K562 (cell line): ENCODE data around the gene BRD4. TPM values are rescaled to one million over a fixed set of nuclear protein-coding genes. Genes with fewer than 3 reads are reported as not detected.

Source experiments
- ADNP ChIP-seq: fragments of 200-800 bp; sonication (Bioruptor generic); IDR thresholded peaks from 2 replicates; pipeline ENCODE4 v1.6.1; 2016; ENCODE audit warnings: missing genetic modification characterization, missing compliant biosample characterization
- CBFA2T3 ChIP-seq: fragments of 450-650 bp; IDR thresholded peaks from 2 replicates; pipeline ENCODE4 v1.6.1; 2017
- EP300 ChIP-seq: IDR thresholded peaks from 2 replicates; pipeline ENCODE4 v1.6.1; 2012; ENCODE audit warnings: low read length, improper control_type of control experiment
- FOXK2 ChIP-seq, 2 experiments: fragments of 450-650 bp; IDR thresholded peaks in 1 of 2; conservative IDR thresholded peaks in 1 of 2; 2 replicates each; pipeline ENCODE4 v1.6.1; 2016; ENCODE audit warnings: low read depth in 2 of 2, mild to moderate bottlenecking in 1 of 2
- MCM2 ChIP-seq: fragments of 450-650 bp; IDR thresholded peaks from 2 replicates; pipeline ENCODE4 v1.6.1; 2017; ENCODE audit warnings: low read depth, mild to moderate bottlenecking
- SMARCE1 ChIP-seq: fragments of 450-650 bp; IDR thresholded peaks from 2 replicates; pipeline ENCODE4 v1.7.1; 2016; ENCODE audit warnings: mild to moderate bottlenecking
- ZNF561 ChIP-seq: fragments of 450-650 bp; formaldehyde crosslinking; conservative IDR thresholded peaks from 2 replicates; pipeline ENCODE4 v1.4.0; 2020; ENCODE audit warnings: mild to moderate bottlenecking, moderate library complexity
- polyA plus RNA-seq, 8 experiments: library from polyadenylated mRNA; depleted of rRNA in 4 of 8; stranded (reverse) in 5 of 8; unstranded in 3 of 8; fragments of >200 nt; fragmentation: Nextera tagmentation in 2 of 8; fragmentation: Illumina TruSeq in 1 of 8; extraction: Ambion mirVana in 2 of 8; extraction: Trizol in 1 of 8; gene quantifications; 2 replicates each; pipeline versions ENCODE4 v1.2.1 to v1.2.3, GENCODE V29; 2011 to 2014; ENCODE audit warnings: inconsistent platforms in 1 of 8, missing spikeins in 1 of 8
- total RNA-seq, 7 experiments: library from RNA; depleted of rRNA in 6 of 7; stranded (reverse); fragments of >200 nt in 6 of 7; fragmentation: Illumina TruSeq in 2 of 7; extraction: Trizol in 2 of 7; gene quantifications; 2 replicates each; pipeline versions ENCODE4 v1.2.1 to v1.2.3, GENCODE V29; 2011 to 2021; ENCODE audit warnings: low replicate concordance in 1 of 7
- TF ChIP-seq, protein P1 (sequence below): fragments of 450-650 bp; IDR thresholded peaks from 2 replicates; pipeline ENCODE4 v1.6.1; 2016; ENCODE audit warnings: mild to moderate bottlenecking
- TF ChIP-seq, protein P2 (sequence below), 3 experiments: fragments of 200-800 bp in 1 of 3; fragments of 250-450 bp in 1 of 3; fragments of 450-650 bp in 1 of 3; sonication (Bioruptor Pico) in 1 of 3; sonication (Bioruptor generic) in 1 of 3; formaldehyde crosslinking in 1 of 3; IDR thresholded peaks; 2 replicates each; pipeline versions ENCODE4 v1.6.1 to v1.8.0; 2016 to 2022; ENCODE audit warnings: mild to moderate bottlenecking in 2 of 3, missing genetic modification characterization in 2 of 3, missing compliant biosample characterization in 1 of 3, moderate library complexity in 1 of 3
- TF ChIP-seq, protein P3 (sequence below), 2 experiments: fragments of 450-650 bp; conservative IDR thresholded peaks; 2 replicates each; pipeline ENCODE4 v1.6.1; 2017; ENCODE audit warnings: mild to moderate bottlenecking in 2 of 2, moderate library complexity in 2 of 2
- TF ChIP-seq, protein P4 (sequence below): fragments of 250-450 bp; sonication (Bioruptor Pico); IDR thresholded peaks from 2 replicates; pipeline ENCODE4 v1.4.0; 2020; ENCODE audit warnings: borderline replicate concordance
- TF ChIP-seq, protein P5 (sequence below): fragments of 450-650 bp; formaldehyde crosslinking; IDR thresholded peaks from 2 replicates; pipeline ENCODE4 v1.4.0; 2020; ENCODE audit warnings: mild to moderate bottlenecking, moderate library complexity

Gene BRD4
- total and polyA plus RNA-seq, 9 of the 15 experiments (the other 6 are each of a cell fraction or from before 2014, with no cell fraction given), result 1.8 to 105 (median 15.6) TPM

DNA sequence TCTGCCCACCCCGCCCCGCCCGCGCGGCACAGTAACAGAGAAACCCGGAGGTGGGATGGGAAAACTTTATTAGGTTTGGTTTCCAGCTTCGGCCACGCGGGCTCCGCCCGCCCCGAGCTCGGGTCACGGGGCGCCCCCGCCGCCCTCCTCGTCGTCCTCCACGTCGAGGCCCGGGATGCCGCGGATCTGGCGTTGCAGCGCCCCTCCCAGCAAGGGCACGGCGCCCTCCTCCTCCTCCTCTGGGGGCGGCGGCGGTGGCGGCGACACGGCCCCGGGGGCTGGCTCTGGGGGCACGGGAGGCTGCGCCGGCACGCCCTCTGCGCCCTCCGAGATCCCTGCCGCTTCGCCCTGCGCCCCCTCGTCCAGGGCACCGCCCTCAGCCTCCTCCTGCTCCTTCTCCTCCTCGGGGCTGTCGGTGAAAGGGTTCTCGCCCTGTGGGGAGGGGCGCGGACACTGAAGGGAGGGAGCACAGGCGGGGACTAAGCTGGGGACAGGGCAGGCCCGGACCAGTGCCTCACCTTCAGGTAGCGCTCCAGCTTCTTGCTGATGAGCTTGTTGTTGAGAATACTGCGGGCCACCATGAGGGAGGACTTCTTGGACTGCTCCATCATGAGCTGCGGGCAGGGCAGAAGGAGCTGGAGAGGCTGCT, 47.8 kb upstream of the BRD4 start (continued):
- TF ChIP-seq, protein P1, sequence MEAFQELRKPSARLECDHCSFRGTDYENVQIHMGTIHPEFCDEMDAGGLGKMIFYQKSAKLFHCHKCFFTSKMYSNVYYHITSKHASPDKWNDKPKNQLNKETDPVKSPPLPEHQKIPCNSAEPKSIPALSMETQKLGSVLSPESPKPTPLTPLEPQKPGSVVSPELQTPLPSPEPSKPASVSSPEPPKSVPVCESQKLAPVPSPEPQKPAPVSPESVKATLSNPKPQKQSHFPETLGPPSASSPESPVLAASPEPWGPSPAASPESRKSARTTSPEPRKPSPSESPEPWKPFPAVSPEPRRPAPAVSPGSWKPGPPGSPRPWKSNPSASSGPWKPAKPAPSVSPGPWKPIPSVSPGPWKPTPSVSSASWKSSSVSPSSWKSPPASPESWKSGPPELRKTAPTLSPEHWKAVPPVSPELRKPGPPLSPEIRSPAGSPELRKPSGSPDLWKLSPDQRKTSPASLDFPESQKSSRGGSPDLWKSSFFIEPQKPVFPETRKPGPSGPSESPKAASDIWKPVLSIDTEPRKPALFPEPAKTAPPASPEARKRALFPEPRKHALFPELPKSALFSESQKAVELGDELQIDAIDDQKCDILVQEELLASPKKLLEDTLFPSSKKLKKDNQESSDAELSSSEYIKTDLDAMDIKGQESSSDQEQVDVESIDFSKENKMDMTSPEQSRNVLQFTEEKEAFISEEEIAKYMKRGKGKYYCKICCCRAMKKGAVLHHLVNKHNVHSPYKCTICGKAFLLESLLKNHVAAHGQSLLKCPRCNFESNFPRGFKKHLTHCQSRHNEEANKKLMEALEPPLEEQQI, result no peak
- TF ChIP-seq MCM2 (no peak), SMARCE1 (no peak), EP300 (no peak), ZNF561 (CRISPR knock-in tag) (no peak), ADNP (tag) (no peak), FOXK2 (conservative IDR thresholded peaks at IDR 0.05 in 1 of 2, IDR thresholded peaks at IDR 0.05 in 1 of 2; ENCODE audit: low read depth in 2 of 2) (no peak), CBFA2T3 (no peak)
- TF ChIP-seq, protein P2, sequence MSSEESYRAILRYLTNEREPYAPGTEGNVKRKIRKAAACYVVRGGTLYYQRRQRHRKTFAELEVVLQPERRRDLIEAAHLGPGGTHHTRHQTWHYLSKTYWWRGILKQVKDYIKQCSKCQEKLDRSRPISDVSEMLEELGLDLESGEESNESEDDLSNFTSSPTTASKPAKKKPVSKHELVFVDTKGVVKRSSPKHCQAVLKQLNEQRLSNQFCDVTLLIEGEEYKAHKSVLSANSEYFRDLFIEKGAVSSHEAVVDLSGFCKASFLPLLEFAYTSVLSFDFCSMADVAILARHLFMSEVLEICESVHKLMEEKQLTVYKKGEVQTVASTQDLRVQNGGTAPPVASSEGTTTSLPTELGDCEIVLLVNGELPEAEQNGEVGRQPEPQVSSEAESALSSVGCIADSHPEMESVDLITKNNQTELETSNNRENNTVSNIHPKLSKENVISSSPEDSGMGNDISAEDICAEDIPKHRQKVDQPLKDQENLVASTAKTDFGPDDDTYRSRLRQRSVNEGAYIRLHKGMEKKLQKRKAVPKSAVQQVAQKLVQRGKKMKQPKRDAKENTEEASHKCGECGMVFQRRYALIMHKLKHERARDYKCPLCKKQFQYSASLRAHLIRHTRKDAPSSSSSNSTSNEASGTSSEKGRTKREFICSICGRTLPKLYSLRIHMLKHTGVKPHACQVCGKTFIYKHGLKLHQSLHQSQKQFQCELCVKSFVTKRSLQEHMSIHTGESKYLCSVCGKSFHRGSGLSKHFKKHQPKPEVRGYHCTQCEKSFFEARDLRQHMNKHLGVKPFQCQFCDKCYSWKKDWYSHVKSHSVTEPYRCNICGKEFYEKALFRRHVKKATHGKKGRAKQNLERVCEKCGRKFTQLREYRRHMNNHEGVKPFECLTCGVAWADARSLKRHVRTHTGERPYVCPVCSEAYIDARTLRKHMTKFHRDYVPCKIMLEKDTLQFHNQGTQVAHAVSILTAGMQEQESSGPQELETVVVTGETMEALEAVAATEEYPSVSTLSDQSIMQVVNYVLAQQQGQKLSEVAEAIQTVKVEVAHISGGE (CRISPR knock-in tag; IDR thresholded peaks at IDR 0.05), result no peak; a peak in 1 of 6 replicates
- TF ChIP-seq, protein P3, sequence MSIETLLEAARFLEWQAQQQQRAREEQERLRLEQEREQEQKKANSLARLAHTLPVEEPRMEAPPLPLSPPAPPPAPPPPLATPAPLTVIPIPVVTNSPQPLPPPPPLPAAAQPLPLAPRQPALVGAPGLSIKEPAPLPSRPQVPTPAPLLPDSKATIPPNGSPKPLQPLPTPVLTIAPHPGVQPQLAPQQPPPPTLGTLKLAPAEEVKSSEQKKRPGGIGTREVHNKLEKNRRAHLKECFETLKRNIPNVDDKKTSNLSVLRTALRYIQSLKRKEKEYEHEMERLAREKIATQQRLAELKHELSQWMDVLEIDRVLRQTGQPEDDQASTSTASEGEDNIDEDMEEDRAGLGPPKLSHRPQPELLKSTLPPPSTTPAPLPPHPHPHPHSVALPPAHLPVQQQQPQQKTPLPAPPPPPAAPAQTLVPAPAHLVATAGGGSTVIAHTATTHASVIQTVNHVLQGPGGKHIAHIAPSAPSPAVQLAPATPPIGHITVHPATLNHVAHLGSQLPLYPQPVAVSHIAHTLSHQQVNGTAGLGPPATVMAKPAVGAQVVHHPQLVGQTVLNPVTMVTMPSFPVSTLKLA (conservative IDR thresholded peaks at IDR 0.05), result peak in 1 of 2 experiments; percentile 76; a peak in 3 of 4 replicates
- TF ChIP-seq, protein P4, sequence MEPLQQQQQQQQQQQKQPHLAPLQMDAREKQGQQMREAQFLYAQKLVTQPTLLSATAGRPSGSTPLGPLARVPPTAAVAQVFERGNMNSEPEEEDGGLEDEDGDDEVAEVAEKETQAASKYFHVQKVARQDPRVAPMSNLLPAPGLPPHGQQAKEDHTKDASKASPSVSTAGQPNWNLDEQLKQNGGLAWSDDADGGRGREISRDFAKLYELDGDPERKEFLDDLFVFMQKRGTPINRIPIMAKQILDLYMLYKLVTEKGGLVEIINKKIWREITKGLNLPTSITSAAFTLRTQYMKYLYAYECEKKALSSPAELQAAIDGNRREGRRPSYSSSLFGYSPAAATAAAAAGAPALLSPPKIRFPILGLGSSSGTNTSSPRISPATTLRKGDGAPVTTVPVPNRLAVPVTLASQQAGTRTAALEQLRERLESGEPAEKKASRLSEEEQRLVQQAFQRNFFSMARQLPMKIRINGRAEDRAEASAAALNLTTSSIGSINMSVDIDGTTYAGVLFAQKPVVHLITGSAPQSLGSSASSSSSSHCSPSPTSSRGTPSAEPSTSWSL (CRISPR knock-in tag), result no peak
- TF ChIP-seq, protein P5, sequence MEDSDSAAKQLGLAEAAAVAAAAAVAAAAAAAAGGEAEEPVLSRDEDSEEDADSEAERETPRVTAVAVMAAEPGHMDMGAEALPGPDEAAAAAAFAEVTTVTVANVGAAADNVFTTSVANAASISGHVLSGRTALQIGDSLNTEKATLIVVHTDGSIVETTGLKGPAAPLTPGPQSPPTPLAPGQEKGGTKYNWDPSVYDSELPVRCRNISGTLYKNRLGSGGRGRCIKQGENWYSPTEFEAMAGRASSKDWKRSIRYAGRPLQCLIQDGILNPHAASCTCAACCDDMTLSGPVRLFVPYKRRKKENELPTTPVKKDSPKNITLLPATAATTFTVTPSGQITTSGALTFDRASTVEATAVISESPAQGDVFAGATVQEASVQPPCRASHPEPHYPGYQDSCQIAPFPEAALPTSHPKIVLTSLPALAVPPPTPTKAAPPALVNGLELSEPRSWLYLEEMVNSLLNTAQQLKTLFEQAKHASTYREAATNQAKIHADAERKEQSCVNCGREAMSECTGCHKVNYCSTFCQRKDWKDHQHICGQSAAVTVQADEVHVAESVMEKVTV (CRISPR knock-in tag), result no peak
